HCT116 (cell line): ENCODE data around the gene YAE1.

Experiments used
- TF ChIP-seq, protein P1 (sequence below), 3 experiments: fragments of 200-600 bp in 1 of 3; sonication (generic) in 1 of 3; IDR thresholded peaks in 2 of 3; conservative IDR thresholded peaks in 1 of 3; 2 replicates each; pipeline ENCODE4 v1.5.1; 2012 to 2017; ENCODE audit warnings: low read depth in 2 of 3, low read length in 2 of 3, antibody characterized with exemption in 1 of 3, borderline replicate concordance in 1 of 3, control low read depth in 1 of 3, mild to moderate bottlenecking in 1 of 3, mixed read lengths in 1 of 3, mixed run types in 1 of 3, moderate library complexity in 1 of 3; ENCODE audit not compliant: insufficient read depth in 1 of 3
- TF ChIP-seq, protein P2 (sequence below): IDR thresholded peaks from 2 replicates; pipeline ENCODE4 v1.6.1; 2012
- TF ChIP-seq, protein P3 (sequence below): IDR thresholded peaks from 2 replicates; pipeline ENCODE4 v1.6.1; 2012; ENCODE audit warnings: low read depth

DNA sequence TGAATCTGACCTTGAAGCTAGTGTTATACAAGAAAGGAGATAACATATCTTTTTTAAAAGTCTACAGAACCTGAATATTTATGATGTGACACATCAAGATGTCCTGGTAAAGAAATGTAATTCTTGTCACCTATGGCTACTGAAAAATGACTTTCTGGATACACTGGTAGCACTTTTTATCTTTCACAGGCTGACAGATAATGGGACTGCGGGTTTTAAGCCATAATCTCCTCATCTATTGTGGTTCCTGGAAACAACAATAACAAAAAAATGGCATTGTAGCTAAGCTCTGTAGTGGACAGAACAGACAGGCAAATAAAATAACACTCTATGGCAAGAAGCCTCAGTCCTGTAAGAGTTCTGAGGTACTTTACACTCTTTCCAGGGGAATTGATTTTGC lies 31.6 kb upstream of the YAE1 start:
- TF ChIP-seq, protein P1, sequence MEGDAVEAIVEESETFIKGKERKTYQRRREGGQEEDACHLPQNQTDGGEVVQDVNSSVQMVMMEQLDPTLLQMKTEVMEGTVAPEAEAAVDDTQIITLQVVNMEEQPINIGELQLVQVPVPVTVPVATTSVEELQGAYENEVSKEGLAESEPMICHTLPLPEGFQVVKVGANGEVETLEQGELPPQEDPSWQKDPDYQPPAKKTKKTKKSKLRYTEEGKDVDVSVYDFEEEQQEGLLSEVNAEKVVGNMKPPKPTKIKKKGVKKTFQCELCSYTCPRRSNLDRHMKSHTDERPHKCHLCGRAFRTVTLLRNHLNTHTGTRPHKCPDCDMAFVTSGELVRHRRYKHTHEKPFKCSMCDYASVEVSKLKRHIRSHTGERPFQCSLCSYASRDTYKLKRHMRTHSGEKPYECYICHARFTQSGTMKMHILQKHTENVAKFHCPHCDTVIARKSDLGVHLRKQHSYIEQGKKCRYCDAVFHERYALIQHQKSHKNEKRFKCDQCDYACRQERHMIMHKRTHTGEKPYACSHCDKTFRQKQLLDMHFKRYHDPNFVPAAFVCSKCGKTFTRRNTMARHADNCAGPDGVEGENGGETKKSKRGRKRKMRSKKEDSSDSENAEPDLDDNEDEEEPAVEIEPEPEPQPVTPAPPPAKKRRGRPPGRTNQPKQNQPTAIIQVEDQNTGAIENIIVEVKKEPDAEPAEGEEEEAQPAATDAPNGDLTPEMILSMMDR (IDR thresholded peaks at IDR 0.05 in 2 of 3, conservative IDR thresholded peaks at IDR 0.05 in 1 of 3; ENCODE audit: borderline replicate concordance in 1 of 3, insufficient read depth in 1 of 3, low read depth in 2 of 3, low read length in 2 of 3): no peak
- TF ChIP-seq, protein P2, sequence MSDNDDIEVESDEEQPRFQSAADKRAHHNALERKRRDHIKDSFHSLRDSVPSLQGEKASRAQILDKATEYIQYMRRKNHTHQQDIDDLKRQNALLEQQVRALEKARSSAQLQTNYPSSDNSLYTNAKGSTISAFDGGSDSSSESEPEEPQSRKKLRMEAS: no peak
- TF ChIP-seq, protein P3, sequence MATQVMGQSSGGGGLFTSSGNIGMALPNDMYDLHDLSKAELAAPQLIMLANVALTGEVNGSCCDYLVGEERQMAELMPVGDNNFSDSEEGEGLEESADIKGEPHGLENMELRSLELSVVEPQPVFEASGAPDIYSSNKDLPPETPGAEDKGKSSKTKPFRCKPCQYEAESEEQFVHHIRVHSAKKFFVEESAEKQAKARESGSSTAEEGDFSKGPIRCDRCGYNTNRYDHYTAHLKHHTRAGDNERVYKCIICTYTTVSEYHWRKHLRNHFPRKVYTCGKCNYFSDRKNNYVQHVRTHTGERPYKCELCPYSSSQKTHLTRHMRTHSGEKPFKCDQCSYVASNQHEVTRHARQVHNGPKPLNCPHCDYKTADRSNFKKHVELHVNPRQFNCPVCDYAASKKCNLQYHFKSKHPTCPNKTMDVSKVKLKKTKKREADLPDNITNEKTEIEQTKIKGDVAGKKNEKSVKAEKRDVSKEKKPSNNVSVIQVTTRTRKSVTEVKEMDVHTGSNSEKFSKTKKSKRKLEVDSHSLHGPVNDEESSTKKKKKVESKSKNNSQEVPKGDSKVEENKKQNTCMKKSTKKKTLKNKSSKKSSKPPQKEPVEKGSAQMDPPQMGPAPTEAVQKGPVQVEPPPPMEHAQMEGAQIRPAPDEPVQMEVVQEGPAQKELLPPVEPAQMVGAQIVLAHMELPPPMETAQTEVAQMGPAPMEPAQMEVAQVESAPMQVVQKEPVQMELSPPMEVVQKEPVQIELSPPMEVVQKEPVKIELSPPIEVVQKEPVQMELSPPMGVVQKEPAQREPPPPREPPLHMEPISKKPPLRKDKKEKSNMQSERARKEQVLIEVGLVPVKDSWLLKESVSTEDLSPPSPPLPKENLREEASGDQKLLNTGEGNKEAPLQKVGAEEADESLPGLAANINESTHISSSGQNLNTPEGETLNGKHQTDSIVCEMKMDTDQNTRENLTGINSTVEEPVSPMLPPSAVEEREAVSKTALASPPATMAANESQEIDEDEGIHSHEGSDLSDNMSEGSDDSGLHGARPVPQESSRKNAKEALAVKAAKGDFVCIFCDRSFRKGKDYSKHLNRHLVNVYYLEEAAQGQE: no peak
